ENCODE data around the gene SLC17A4.

The SLC17A4 gene

GRCh38 chr6:25749837-25750236 lies 4.7 kb upstream of the SLC17A4 start:
- DNase-seq, result peak; percentile 90 to 91

GRCh38 chr6:25750906-25751305 lies 3.6 kb upstream of the SLC17A4 start:
- DNase-seq, result no peak

DNA sequence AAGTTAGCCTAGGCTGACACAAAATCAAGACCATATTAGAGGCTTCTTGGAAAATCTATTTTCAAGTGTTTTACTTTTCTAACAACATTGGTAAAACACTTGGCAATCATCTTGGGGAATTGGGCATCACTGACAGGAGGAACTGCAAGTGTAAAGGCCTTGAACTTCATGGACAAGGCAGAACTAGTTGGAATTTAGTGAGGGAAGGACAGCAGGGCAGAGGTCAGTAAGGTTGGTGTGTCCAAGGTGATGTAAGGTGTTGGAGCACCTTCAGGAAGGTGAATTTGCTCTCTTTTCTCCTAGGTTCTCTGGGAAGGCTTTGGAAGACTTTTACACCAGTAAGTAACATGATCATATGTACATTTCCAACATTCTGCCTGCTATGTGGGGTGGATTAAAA lies 1.5 kb upstream of the SLC17A4 start:
- DNase-seq, result no peak

DNA sequence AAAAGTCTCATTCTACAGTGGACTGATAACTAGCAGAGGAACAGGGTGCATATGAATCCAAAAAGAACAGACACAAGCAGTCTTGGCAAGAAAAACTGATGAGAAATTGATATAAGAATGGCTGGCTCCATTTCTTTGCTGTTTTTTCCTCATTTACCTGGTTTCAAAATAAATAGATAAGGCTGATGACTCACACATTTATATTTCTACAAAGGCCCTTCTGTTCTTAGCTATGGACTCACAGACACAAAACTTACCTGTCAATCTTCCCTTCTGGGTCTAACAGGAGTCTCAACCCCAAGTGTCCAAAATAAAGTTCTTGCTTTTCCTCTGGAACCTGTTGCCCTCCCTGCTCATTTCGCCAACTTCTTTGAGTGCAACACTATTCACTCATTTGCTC lies 941 bp downstream of the SLC17A4 start:
- no peak for DNase-seq

GRCh38 chr6:25756382-25757363 lies 2.1 kb downstream of the SLC17A4 start:
- no peak for DNase-seq

DNA sequence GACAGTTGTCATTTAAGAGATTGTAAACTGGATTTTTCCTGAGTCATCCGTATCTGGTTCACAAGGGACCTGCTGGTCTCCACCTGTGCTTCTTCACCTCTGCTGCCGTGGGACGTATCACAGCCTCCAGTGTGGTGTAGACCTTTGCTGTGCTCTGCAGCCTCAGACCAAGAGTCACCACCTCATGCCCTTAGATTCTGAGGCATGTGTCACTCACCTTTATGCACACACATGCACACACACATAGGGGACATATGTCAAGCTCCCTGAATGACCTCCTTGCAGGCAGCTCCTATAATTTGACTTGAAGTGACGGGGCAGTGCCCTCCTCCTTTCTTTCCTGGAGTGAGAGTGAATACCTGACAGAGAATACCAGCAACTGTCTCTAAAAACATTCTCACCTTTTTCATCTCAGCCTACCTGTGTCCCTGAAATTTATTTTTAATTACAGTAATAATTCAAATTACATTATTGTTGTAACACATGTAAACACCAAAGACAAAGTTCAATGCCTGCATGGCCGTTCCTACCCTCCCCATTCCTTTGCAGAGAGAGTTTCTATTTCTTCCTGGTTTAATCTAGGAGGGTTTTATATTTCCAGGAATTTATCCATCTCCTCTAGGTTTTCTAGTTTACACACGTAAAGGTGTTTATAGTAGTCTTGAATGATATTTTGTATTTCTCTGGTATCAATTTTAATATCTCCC lies 3.5 kb downstream of the SLC17A4 start:
- no peak for DNase-seq

GRCh38 chr6:25764611-25765010 lies 10.1 kb downstream of the SLC17A4 start:
- no peak for DNase-seq

DNA sequence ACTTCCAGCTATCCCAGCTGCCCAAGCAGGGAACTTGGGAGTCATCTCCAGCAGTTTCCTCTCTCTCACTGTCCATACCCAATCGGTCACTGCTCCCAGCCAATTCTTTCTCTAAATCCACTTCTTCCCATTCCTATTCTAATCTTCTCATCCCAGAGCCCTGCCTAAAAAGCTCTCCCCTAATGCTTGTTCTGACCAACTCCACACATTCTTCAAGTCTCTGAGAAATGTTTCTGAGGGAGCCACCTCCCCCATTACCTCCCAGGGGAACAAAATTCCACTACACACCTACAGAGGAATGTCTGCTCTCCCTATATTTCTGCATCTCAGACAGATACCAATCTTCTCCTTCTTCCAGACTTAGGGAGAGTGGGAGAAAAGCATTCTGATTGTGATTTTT lies 14.0 kb downstream of the SLC17A4 start:
- DNase-seq, result no peak

DNA sequence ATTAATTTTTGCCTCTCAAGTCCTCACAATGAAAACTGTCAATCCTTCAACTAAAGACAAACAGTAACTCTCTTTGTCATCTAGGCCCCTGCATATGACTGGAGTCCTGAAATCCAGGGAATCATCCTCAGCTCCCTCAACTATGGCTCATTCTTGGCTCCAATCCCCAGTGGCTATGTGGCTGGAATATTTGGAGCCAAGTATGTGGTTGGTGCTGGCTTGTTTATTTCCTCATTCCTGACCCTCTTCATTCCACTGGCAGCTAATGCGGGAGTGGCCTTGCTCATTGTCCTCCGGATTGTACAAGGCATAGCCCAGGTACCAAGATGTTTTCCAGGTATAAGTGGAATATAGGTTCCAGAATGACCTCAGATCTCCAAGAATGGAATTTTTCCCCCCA lies 15.4 kb downstream of the SLC17A4 start:
- DNase-seq, result no peak

GRCh38 chr6:25774120-25774715 lies 19.7 kb downstream of the SLC17A4 start:
- no peak for DNase-seq

- no peak for DNase-seq
Measured at GRCh38 chr6:25777031-25777430, 22.5 kb downstream of the SLC17A4 start.

GRCh38 chr6:25777856-25778649 lies 23.5 kb downstream of the SLC17A4 start:
- DNase-seq, result no peak

GRCh38 chr6:25781134-25781533 lies 26.6 kb downstream of the SLC17A4 start:
- no peak for DNase-seq

DNA sequence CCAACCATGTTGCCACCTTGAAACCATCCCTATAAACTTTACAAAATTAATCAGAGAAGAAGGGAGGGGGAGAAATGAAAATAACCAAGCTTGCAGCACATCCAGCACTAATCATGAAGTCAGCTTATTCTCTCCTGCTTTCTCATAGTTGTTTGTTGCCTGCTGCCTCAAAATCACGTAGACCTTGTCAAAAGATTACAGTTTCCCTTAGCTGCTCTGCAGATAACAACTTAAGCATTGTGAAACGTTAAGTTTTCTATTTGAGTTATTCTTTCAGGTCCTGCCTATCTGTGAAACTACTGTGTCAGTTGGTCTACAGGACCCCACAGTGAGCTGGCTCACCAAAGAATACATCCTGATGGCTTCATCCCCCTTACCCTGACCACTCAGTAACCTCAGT lies 32.9 kb downstream of the SLC17A4 start:
- no peak for DNase-seq

GRCh38 chr6:25788305-25788922 lies 33.9 kb downstream of the SLC17A4 start:
- peak; percentile 60 to 66 for DNase-seq

DNA sequence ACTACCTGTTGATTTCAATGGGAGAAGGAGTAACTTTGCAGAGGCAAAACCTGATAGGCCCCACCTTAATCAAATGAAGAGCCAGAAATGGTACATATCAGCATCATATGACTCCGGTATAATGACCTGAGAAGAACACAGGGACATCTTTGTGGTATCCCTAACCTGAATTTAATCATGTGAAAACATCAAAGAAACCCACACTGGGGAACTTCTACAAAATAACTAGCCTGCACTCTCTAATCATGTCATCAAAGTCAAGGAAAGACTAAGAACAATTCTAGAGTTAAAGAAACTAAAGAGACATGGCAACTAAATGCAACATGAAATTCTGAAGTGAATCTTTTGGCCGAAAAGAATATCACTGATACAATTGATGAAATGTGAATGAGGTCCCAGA lies 34.9 kb downstream of the SLC17A4 start:
- DNase-seq, result no peak

- no peak for DNase-seq
Measured at GRCh38 chr6:25792016-25792415, 37.5 kb downstream of the SLC17A4 start.

- DNase-seq, result no peak
Measured at GRCh38 chr6:25793970-25794369, 39.4 kb downstream of the SLC17A4 start.

GRCh38 chr6:25794784-25795183 lies 40.2 kb downstream of the SLC17A4 start:
- DNase-seq, result no peak

- no peak for DNase-seq
Measured at GRCh38 chr6:25801436-25801835, 46.9 kb downstream of the SLC17A4 start.

- DNase-seq, result no peak
Measured at GRCh38 chr6:25804804-25805203, 50.3 kb downstream of the SLC17A4 start.

- DNase-seq, result no peak
Measured at GRCh38 chr6:25815194-25815593, 60.7 kb downstream of the SLC17A4 start.

All from AML-193 (cell line).